ENCODE data around the gene PTPA.

DNA sequence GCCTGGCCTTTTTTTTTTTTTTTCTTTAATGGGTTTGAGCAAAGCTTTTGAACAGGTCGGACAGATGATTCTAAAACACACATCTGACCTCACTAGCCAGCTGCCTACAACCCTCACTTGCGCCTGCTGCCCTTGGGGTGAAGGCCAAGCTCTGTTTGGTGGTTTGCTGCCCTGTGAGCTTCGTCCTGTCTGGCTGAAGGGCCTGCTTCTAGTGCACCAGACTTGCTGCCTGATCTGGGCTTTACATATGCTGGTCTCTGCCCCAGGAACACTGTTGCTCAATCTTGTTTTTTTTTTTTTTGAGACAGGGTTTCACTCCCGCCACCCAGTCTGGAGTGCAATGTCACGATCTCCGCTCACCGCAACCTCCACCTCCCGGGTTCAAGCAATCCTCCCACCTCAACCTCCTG lies 46.7 kb upstream of the PTPA start:
- TF ChIP-seq POLR2A (IDR thresholded peaks at IDR 0.05; ENCODE audit: extremely low read depth, insufficient read length) = no peak
- no peak for TF ChIP-seq CTCF (IDR thresholded peaks at IDR 0.05; ENCODE audit: low read depth, low read length)
